GM21825 (cell line): ENCODE measurements around the gene ARHGAP33.
"Not testable (repeated sequence)": the region's sequence is repeated elsewhere in the genome, so short reads cannot be mapped to it uniquely, and the experiment has no call there.

ENCODE experiments used
- ATAC-seq: cut with Tn5 transposase; IDR thresholded peaks from one replicate; pipeline ENCODE4 v1.9.1; 2021; ENCODE audit warnings: mild to moderate bottlenecking, moderate library complexity; ENCODE audit not compliant: unreplicated experiment

Gene ARHGAP33

DNA sequence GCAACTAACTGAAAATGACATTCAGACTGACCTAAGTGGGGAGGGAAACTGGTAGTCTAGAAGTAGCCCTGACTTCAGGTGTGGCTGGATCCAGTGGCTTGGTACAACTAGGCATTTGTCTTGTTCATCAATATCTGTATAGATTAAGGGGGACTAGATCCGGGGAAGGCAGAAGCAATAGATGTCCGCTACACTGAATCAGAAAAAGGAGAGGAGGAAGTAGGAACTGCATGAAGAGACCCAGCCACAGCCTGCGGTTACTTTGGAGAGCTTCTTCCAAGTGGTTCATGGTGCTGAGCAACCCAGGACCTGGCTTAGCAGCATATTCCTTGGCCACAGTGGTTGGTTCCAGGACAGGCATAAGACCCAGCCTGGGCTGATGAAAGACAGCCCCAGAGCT is 47.2 kb downstream of the ARHGAP33 start:
- no peak for ATAC-seq

DNA sequence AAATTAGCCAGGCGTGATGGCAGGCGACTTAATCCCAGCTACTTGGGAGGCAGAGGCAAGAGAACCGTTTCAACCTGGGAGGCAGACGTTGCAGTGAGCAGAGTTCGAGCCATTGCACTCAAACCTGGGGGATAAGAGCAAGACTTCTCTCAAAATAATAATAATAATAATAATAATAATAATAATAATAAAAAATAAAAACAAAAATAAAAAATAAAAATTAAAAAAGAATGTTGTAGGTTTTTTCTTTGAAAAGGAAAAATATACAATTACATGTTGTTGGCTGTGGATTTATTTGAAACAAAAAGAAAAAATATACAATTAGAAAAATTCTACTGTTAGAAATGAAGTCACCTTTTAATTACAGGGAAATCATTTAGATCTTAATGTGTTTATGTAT is 48.8 kb downstream of the ARHGAP33 start:
- no peak for ATAC-seq

DNA sequence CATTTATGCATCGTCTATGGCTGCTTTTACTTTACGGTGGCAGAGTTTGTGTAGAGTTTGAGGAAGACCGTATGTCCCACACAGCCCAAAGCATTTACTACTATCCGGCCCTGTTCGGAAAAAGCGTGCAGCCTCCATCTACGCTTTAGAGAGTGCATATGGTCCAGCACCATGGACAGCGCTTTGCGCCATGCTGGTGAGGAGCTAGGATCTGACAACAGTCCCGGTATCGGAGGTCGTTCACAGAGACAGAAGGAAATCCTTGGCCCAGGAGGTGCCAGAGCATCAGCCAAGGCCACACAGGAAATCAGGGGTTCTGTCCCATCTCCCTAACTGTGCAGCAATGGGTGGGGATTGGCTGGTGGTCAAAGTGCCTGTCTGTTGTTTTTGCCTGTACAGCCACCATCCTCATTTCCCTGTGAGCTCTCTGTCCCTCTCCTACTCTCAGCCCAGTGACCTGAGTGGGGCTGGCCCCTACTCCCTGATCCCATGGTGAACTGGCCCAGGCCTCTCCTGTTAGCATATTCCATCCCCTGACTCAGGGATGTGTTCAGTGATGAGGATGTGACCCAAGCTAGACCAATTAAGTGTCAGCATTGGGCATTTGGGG is 53.4 kb downstream of the ARHGAP33 start:
- no peak for ATAC-seq

DNA sequence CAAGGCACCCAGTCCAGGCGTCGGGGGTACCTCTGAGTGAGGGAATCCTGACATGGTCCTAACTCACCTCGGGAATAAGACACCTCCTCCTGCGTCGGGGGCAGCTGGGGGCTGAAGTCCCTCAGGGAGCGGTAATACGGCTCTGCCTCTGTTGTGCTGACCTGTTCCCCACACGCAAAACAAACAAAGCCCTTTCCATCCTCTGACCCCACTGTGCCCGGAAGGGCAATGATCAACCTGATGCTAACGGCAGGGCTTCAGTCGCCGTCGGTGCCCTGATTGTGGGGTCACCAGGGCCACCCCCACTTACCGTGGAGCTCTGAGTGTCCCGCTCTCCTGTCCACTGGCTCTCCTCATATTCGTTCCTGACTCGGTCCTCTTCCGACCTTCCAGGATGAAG is 55.6 kb downstream of the ARHGAP33 start:
- no peak for ATAC-seq

DNA sequence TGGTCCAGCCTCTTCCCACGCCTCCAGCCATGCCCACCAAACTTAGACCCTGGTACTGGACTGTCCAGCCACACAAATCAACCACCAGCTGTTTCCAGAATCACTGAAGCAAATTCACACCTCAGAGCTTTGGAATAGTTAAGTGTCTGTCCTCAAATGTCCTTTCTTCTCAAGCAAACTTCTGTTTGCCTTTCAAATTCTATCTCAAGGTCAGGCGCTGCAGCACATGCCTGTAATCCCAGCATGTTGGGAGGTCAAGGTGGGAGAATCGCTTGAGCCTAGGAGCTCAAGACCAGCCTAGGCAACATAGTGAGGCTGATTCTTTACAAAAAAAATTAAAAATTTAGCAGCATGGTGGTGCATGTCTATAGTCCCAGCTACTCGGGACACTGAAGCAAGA is 56.7 kb downstream of the ARHGAP33 start:
- no peak for ATAC-seq

DNA sequence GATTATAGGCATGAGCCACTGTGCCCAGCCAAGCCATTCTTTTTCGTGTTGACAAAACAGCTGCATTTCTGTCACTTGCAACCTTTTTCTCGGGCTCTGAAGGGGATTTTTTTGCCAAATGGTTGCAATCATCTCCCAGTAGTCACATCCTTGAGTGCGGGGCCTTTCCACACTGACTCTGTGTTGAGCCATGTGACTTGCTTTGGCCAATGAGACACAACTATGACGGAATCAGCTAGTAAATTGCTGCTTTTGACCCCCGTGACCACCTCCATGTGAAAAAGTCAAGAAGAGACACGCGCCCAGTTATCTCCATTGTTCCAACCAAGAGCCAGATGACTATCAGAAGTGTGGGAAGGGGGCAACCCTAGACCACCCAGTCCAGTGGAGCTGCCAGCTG is 58.6 kb downstream of the ARHGAP33 start:
- no peak for ATAC-seq

DNA sequence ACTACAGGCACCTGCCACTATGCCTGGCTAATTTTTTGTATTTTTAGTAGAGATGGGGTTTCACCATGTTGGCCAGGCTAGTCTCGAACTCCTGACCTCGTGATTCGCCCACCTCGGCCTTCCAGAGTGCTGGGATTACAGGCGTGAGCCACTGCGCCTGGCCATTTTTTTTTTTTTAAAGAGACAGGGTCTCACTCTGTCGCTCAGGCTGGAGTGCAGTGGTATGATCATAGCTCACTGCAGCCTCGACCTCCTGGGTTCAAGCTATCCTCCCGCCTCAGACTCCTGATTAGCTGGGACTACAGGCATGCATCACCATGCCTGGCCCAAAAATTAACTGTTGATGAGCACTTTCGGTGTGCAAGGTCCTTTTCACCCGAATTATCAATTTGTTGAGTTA is 60.7 kb downstream of the ARHGAP33 start:
- ATAC-seq: not testable (repeated sequence)
